ENCODE measurements around the gene CUL4A. TPM values are rescaled to one million over a fixed set of nuclear protein-coding genes. Genes with fewer than 3 reads are reported as not detected.

The CUL4A gene
- total RNA-seq, 1 experiment from 2014 or later = 109 TPM

DNA sequence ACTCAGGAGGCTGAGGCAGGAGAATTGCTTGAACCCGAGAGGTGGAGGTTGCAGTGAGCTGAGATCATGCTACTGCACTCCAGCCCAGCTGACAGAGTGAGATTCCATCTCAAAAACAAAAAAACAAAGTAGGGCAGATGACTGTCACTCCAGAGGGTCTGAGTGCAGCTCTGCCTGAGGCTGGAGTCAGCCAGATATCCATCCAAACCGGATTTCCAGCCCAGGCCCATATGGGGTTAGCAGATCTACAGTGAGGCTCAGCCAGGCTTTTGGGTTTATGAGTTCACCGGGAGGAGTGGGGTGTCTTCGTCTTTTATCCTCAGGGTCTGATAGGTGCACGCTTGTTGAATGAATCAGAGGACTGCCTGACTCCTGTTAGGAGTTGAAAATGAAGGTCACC, 106.6 kb downstream of the CUL4A start:
- H3K36me3 ChIP-seq (replicated peaks; ENCODE audit: control insufficient read depth, insufficient read depth, low read length) = peaks cover 10% of the 10 kb centered on the region
- DNase-seq = no peak
- H3K4me3 ChIP-seq (ENCODE audit: insufficient read depth, low read depth, low read length) = no peak overlapping the region
- H3K27me3 ChIP-seq (ENCODE audit: control insufficient read depth, insufficient read depth, low read length) = no peaks in the 10 kb centered on the region

Other genes with a start within 250 kb of the CUL4A start
- gene MCF2L, start 240.4 kb upstream of the CUL4A start, total RNA-seq (2014; rRNA removed; shearing (Covaris generic)) = 21.2 and 21.3 TPM in 2 replicates
- gene F7, start 103.8 kb upstream of the CUL4A start, total RNA-seq (2014; rRNA removed; shearing (Covaris generic)) = 0.28 and 1.5 TPM in 2 replicates
- 1.3 and 2.1 TPM in 2 replicates for gene F10, start 86.8 kb upstream of the CUL4A start, total RNA-seq (2014; rRNA removed; shearing (Covaris generic))
- gene PROZ, start 51.0 kb upstream of the CUL4A start, total RNA-seq (2014; rRNA removed; shearing (Covaris generic)) = not detected in 2 replicates
- gene PCID2, start 944 bp upstream of the CUL4A start, total RNA-seq (2014; rRNA removed; shearing (Covaris generic)) = 73.6 and 82.1 TPM in 2 replicates
- 98.8 and 106 TPM in 2 replicates for gene LAMP1, start 87.6 kb downstream of the CUL4A start, total RNA-seq (2014; rRNA removed; shearing (Covaris generic))
- gene GRTP1, start 154.5 kb downstream of the CUL4A start, total RNA-seq (2014; rRNA removed; shearing (Covaris generic)) = 36.5 and 55.9 TPM in 2 replicates
- gene ADPRHL1, start 243.9 kb downstream of the CUL4A start, total RNA-seq (2014; rRNA removed; shearing (Covaris generic)) = 0.89 and 1.4 TPM in 2 replicates